Activated CD4-positive, CD25-positive, alpha-beta regulatory T cell treated with anti-CD3 and anti-CD28 coated beads, Interleukin-2, amount 50 U/mL, for 16 hours (primary cell): Measurements from ENCODE around the gene OR2AG1.
"Not testable (repeated sequence)": the region's sequence is repeated elsewhere in the genome, so short reads cannot be mapped to it uniquely, and the experiment has no call there.

ENCODE experiments used
- DNase-seq: peaks from one replicate; pipeline ENCODE4 v3.0.0-alpha.2; 2020; ENCODE audit warnings: low read depth, low spot score

The OR2AG1 gene

DNA sequence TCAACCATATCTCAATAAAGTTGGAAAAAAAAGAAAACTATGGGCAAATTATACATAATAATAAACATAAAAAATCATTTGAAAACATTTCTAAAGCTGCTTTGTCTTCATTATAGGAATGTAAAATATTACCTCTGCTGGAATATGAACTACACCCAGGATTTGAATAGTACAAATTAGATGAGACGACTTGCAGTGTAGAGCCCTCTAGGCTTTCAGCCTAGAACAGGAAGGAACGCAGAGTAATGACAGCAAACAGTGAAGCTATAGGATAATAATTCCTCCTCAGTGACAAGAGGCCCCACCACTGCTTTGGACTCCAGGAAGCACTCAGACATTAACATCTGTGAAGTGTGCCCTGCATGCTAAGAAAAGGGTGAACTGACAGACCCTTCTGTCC lies 7.7 kb downstream of the OR2AG1 start:
- DNase-seq: no peak

- DNase-seq: no peak
Measured at GRCh38 chr11:6794639-6795038, 11.8 kb downstream of the OR2AG1 start.

DNA sequence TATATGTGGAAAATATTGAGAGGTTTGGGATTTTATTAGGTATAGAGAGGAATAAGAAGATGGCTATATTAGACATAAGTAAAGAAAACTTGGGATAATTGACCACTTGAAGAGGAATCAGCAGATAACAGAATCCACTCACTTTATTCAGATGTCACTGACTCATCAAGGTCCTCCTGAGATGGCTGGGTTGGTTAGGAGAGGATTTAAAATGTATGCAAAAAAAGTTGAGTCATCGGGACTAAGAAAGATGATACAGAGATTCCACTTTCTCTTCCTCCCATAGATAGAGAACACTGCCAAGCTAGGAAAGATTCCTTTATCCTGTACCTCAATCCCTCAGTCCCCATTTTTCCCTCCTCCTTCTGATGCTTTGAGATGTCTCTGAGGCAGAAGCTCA lies 16.6 kb downstream of the OR2AG1 start, which contains the start of gene OR6A2:
Gene OR6A2 (minus strand): TSS at position 288 of the 400 bp plus-strand sequence. CDS start 3,981 bp downstream, outside the sequence.
- no peak for DNase-seq

- DNase-seq: not testable (repeated sequence)
Measured at GRCh38 chr11:6801075-6801474, 18.3 kb downstream of the OR2AG1 start.

DNA sequence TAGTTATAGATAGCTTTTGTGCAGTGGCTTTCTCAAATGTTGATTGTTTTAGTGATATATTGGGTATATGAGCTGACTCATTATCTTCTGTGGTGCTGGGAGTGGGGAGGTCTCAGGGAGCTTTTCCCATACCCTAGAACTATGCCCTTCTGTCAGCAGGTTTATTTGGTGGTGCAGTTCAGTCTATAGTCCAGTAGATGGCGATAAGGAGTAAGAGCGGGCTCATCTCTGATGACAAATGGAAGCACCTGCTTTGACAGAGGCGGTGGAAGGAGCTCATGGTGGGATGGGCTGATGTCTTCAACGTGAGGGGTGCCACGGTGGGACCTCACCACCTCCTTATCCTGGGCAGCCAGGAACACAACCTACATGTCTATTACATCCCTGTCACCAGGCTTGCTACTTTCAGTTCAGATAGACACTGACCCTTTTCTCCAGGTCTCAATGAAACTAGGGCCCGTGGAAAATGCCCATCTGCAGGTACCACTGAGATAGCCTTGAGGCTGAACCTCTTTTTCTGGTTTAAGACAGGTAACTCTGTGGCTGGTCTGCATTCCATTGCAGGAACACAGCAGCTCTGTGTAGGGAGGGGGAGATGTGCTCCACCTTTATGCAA lies 29.7 kb downstream of the OR2AG1 start:
- no peak for DNase-seq

GRCh38 chr11:6813656-6814055 lies 30.8 kb downstream of the OR2AG1 start:
- no peak for DNase-seq

GRCh38 chr11:6817694-6818093 lies 34.9 kb downstream of the OR2AG1 start:
- DNase-seq: no peak

DNA sequence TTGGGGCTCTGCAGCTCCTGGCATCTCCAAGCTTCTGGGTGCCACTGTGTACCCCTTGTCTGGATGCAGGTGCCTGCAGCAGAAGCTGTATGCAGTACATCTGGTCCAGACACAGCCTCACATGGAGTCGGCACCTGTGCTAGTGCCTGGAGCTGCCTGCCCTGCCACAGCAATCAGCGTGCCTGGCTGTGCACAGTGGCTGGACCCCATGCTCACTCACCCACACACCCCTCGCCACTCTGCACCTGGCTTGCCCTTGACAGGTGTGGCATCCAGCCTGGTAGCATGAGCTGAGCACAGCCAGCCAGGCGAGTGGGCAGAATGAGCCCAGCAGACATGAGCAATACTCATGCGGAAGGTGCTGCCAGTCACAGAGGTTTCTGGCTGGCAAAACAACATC lies 36.1 kb downstream of the OR2AG1 start:
- no peak for DNase-seq

DNA sequence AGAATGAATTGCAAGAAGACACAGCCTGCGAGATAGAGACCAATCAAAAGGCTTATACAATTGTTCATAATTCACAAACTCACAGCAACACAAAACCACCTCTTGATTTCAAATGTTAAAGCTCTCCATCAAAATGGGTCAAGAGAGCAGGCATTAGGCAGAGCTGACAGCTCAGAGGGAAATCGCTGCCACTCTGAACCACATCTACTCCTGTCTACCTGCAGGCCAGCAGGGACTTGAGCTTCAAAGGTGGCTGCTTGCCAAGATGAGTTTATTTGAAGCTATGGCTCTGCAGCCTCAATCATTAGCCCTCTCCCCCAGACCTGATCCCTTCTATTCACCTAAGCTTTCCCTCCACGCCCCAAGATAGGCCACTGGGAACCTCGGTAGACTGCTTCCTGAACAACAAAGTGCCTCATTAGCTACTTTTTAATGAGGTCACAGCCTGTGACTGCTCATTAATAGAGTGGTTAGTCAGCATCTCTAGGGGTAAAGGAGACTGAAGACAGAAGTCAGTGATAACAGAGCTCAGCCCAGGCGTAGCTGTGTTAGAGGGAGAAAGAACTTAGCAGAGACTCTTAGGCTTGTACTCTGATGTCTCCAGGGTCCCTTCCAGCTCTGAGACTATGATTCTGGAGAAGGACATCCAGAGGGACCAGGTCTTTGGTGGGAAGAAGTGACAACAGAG lies 41.5 kb downstream of the OR2AG1 start:
- DNase-seq: no peak

GRCh38 chr11:6825231-6825744 lies 42.5 kb downstream of the OR2AG1 start:
- DNase-seq: no peak

- DNase-seq: no peak
Measured at GRCh38 chr11:6828103-6828502, 45.3 kb downstream of the OR2AG1 start.

- no peak for DNase-seq
Measured at GRCh38 chr11:6833356-6833755, 50.5 kb downstream of the OR2AG1 start.

- no peak for DNase-seq
Measured at GRCh38 chr11:6834021-6834420, 51.2 kb downstream of the OR2AG1 start.
